OCI-LY3 (cell line): ENCODE measurements around the gene CNOT2.

ENCODE experiments used
- EZH2phosphoT487 ChIP-seq: fragments of 200-600 bp; shearing (Covaris generic); IDR thresholded peaks from 2 replicates; pipeline ENCODE4 v1.6.1; 2018; ENCODE audit warnings: antibody characterized with exemption, mixed run types, low read depth
- TF ChIP-seq, protein P1 (sequence below): fragments of 200-600, 300-600 bp; sonication (generic); IDR thresholded peaks from 2 replicates; pipeline ENCODE4 v1.5.1; 2014; ENCODE audit warnings: antibody characterized with exemption, low read length, low read depth

DNA sequence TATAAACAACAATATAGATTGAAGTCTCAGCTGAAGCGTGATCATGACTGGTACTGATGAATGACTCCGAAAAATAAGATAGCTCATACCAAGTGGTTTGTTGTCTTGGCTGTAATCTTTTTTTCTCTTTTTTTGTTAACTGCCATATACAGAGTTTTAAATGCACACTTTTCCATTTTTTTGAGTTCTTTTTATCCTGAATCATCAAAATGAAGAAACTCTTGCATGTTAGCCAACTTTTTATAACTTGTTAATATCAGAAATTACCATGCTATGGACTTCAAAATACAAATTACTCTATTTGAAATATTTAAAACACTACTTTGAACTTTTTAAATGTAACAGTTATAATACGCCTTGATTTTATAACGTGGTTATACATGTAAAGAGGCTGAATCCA is 112.7 kb downstream of the CNOT2 start:
- TF ChIP-seq, protein P1, sequence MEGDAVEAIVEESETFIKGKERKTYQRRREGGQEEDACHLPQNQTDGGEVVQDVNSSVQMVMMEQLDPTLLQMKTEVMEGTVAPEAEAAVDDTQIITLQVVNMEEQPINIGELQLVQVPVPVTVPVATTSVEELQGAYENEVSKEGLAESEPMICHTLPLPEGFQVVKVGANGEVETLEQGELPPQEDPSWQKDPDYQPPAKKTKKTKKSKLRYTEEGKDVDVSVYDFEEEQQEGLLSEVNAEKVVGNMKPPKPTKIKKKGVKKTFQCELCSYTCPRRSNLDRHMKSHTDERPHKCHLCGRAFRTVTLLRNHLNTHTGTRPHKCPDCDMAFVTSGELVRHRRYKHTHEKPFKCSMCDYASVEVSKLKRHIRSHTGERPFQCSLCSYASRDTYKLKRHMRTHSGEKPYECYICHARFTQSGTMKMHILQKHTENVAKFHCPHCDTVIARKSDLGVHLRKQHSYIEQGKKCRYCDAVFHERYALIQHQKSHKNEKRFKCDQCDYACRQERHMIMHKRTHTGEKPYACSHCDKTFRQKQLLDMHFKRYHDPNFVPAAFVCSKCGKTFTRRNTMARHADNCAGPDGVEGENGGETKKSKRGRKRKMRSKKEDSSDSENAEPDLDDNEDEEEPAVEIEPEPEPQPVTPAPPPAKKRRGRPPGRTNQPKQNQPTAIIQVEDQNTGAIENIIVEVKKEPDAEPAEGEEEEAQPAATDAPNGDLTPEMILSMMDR = no peak
- TF ChIP-seq EZH2phosphoT487 = no peak
